Measurements from ENCODE around the gene MBNL2.

MBNL2 gene

GRCh38 chr13:97440598-97441170, 218.6 kb downstream of the MBNL2 start:
- DNase-seq (ENCODE audit: low read depth, low spot score), result no peak

- no peak for DNase-seq (ENCODE audit: low read depth, low spot score)
Measured at GRCh38 chr13:97441368-97441767, 219.2 kb downstream of the MBNL2 start.
